Measurements from ENCODE around the gene PEX11A.

Gene PEX11A

DNA sequence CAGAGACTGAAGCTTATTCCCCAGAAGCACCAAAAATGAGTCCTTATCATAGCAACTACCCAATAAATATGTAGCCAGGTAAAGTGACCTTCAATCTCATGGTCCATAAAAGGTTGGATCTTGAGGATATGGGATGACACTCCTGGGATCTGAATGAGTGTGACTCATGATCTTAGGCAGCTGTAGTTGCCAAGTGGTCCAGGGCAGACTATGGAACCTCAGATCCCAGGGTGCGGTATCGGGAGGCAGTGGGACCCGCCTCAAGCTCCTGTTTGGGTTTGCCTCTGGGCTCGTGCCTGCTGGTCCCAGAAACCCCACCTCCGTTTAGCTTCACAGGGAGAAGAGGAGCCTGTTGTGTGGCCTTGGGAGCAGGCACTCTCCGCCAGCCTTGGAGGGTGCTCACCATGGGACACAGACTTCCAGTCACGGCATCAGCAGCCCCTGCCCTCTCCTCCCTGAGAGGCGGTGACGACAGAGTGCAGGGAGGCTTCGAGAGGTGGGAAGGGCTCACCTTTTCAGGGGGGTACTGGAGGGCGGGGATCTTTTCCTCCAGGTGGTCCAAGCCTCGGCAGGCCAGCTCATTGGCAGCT is 19.5 kb downstream of the PEX11A start:
- DNase-seq (ENCODE audit: low read depth), result no peak
- TF ChIP-seq, protein P1, sequence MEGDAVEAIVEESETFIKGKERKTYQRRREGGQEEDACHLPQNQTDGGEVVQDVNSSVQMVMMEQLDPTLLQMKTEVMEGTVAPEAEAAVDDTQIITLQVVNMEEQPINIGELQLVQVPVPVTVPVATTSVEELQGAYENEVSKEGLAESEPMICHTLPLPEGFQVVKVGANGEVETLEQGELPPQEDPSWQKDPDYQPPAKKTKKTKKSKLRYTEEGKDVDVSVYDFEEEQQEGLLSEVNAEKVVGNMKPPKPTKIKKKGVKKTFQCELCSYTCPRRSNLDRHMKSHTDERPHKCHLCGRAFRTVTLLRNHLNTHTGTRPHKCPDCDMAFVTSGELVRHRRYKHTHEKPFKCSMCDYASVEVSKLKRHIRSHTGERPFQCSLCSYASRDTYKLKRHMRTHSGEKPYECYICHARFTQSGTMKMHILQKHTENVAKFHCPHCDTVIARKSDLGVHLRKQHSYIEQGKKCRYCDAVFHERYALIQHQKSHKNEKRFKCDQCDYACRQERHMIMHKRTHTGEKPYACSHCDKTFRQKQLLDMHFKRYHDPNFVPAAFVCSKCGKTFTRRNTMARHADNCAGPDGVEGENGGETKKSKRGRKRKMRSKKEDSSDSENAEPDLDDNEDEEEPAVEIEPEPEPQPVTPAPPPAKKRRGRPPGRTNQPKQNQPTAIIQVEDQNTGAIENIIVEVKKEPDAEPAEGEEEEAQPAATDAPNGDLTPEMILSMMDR (conservative IDR thresholded peaks at IDR 0.05; ENCODE audit: low read depth, low read length), result no peak
- H3K4me3 ChIP-seq (ENCODE audit: low read depth, low read length), result no peak overlapping the region

DNA sequence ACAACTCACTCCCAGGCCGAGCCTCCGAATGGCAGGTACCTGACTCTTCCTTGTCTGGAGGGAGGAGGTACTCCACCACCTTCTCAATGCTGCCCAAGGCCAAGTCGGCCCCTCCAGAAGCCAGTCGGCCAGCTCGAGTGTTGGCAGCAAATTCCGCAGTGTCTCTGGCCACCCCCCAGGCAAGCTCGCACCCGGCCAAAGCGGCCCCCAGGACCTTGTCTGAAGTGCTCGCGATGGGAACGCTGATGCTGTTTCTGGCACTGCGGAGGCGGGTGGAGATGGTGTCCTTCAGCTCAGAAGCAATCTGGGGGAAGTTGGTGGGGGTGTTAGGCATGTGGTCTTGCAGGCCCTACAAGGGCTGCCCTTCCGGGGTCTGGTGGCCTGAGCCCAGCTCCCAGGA is 20.6 kb downstream of the PEX11A start:
- TF ChIP-seq, protein P1 (conservative IDR thresholded peaks at IDR 0.05; ENCODE audit: low read depth, low read length), result no peak
- no peak overlapping the region for H3K4me3 ChIP-seq (ENCODE audit: low read depth, low read length)
- DNase-seq (ENCODE audit: low read depth), result no peak

DNA sequence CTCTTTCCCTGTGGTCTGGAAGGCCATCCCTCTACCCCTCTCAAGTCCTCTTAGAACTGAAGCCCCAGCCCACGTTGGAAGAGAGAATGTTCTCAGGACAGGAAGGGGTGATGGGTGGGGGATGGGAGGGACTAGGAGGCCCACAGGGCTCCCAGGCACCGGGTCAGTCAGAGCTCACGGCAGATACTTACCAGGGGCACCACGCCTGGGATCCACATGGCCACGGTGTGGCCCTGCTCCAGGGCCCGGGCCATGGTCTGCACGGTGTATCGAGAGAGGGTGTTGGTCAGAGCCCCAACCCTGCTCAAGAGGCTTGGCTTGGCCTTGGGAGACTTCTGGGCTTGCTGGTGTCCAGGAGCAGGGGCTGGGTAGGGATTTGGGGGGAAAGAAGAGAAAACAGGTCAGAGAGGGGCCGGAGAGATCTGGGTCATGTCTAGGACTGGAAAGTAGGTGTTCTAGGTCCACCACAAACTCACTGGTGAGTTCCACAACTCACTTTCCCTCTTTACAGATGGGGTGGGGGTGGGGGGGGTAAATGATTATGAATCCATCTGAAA is 21.2 kb downstream of the PEX11A start:
- TF ChIP-seq, protein P1 (conservative IDR thresholded peaks at IDR 0.05; ENCODE audit: low read depth, low read length), result no peak
- no peak for DNase-seq (ENCODE audit: low read depth)
- H3K4me3 ChIP-seq (ENCODE audit: low read depth, low read length), result no peak overlapping the region

DNA sequence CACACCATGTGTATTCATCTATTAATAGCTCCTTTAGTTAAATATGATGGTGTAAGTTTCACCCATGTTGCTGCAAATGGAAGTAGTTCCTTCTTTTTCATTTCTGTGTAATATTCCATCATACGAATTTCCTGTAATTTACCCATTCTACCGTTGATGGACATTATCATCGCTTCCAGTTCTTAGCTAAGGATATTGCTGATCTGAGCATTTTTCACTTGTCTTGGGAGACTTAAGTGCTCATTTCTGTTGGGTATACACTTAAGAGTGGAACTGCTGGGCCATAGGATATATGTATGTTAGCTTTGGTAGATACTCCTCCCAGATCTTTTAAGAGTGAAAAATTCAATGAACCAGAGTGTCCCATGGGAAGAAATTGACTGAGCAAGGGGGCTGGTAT is 22.4 kb downstream of the PEX11A start:
- H3K4me3 ChIP-seq (ENCODE audit: low read depth, low read length), result no peak overlapping the region
- DNase-seq (ENCODE audit: low read depth), result no peak
- TF ChIP-seq, protein P1 (conservative IDR thresholded peaks at IDR 0.05; ENCODE audit: low read depth, low read length), result no peak

DNA sequence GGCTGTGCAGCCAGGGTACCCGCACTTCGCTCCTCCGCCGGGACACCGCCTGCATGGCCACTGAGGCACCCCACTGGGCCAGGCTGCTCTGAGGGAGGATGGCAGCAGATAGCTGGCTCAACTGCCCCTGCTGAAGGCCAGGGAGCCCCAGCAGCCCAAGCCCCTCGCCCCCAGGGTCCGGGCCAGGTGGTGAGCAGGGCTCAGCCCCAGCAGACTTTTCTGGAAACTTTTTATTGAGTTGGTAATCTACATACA is 22.9 kb downstream of the PEX11A start:
- TF ChIP-seq, protein P1 (conservative IDR thresholded peaks at IDR 0.05; ENCODE audit: low read depth, low read length), result no peak
- no peak for DNase-seq (ENCODE audit: low read depth)
- H3K4me3 ChIP-seq (ENCODE audit: low read depth, low read length), result no peak overlapping the region

DNA sequence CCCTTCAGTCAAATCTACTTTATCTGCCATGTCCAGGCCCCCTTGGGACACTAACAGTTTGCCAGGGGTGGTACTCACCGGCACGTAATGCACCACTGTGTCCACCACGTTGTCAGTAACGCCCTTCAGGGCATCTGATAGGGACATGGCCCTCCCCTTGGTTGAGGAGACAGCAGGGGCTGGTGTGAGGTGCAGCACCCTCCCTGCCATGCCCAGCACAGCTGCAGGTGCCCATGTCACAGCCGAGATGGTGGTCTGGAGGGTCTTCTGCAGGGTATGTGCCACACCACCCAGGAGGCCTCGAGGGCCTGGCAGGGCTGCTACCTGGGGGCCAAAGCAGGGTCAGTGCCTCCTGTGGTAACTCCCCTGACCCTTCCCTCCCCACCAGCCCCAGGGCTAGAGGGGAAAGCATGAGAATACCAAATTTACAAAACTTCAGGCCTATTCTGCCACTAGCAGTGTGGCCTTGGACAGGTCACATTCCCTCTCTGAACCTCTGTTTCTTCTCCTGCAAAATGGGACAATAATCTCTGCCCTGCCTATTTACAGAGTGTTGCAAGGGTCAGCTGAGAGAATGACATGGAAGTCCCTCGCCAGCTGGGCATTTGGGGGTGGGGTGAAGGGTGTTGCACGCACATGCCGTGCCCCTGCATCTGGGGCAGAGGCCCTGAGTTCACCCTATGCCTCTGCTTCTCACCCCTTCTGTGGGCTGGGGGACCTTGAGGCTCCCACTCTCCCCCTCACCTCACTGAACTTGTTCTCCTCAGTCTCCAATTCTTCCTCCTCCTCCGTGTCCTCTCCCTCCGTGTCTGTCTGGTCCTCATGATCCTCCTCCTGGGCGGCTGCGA is 23.5 kb downstream of the PEX11A start:
- TF ChIP-seq, protein P1 (conservative IDR thresholded peaks at IDR 0.05; ENCODE audit: low read depth, low read length), result no peak
- DNase-seq (ENCODE audit: low read depth), result no peak
- no peak overlapping the region for H3K4me3 ChIP-seq (ENCODE audit: low read depth, low read length)
